IPS-20b (cell line): ENCODE measurements around the gene KRTAP12-1.

Experiments used
- H3K27ac ChIP-seq: one replicate; pipeline ENCODE4 v1.5.1; 2013; ENCODE audit warnings: low read length
- H3K27me3 ChIP-seq: 2 replicates; pipeline ENCODE4 v1.6.1; 2013; ENCODE audit warnings: mild to moderate bottlenecking, low read length, inconsistent platforms; ENCODE audit not compliant: insufficient read depth
- H3K36me3 ChIP-seq: 2 replicates; pipeline ENCODE4 v1.6.1; 2013; ENCODE audit warnings: low read depth, mild to moderate bottlenecking, inconsistent platforms, low read length, moderate library complexity; ENCODE audit not compliant: insufficient read depth
- H3K4me1 ChIP-seq: 2 replicates; pipeline ENCODE4 v1.6.1; 2013; ENCODE audit warnings: mild to moderate bottlenecking, control low read depth, inconsistent platforms, low read length, moderate library complexity; ENCODE audit not compliant: insufficient read depth
- H3K4me3 ChIP-seq: 2 replicates; pipeline ENCODE4 v1.5.1; 2013; ENCODE audit warnings: mild to moderate bottlenecking, low read length, inconsistent platforms
- H3K9ac ChIP-seq: 2 replicates; pipeline ENCODE4 v1.6.1; 2013; ENCODE audit warnings: low read depth, mild to moderate bottlenecking, inconsistent platforms, low read length, moderate library complexity
- H3K9me3 ChIP-seq: 2 replicates; pipeline ENCODE4 v1.6.1; 2013; ENCODE audit warnings: mild to moderate bottlenecking, low read depth, low read length, inconsistent platforms; ENCODE audit not compliant: insufficient read depth

Gene KRTAP12-1

DNA sequence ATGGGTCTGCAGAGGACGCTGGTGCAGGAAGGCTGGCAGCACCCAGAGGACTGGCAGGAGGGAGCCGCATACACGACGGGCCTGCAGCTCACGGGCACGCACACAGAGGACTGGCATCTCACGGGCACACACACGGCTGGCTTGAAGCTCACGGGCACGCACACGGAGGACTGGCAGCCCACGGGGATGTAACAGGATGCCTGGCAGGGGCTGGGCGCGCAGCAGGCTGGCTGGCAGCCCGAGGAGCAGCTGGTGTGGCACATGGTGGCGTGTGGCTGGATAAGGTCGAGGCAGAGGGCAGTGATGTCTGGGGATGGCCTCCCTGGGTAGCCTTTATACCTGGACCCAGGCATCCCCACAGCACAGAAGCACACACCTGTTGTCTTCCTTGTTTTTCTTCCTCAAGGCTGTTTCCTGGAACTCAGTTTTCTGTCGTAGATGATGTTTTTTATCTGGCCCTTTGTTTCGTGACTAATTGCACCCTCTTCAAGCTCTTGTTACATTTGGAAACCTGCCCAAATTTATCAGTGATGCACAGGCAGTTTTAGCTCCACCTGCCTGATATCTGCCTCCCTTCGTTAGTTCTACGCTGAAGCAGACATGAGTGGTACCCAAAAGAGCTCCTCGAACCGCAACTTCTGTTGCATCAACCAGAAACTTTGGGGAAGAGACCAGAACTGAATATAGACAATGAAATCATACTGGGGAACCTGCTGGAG lies at the start of gene KRTAP12-1:
KRTAP12-1 (minus strand) TSS at position 303 of the 719 bp plus-strand sequence; CDS start at position 263, 40 bp downstream.
- no peak within 1 kb of the TSS for H3K27ac ChIP-seq
- peaks cover 3% of the 10 kb centered on the region; the same call in 1 of the 2 replicates for H3K4me1 ChIP-seq
- H3K36me3 ChIP-seq = no peaks in the 10 kb centered on the region
- H3K27me3 ChIP-seq = no peaks in the 10 kb centered on the region
- H3K9ac ChIP-seq = no peak within 1 kb of the TSS
- H3K4me3 ChIP-seq = no peak within 1 kb of the TSS
- no peaks in the 10 kb centered on the region; the same call in 1 of the 2 replicates for H3K9me3 ChIP-seq

- no peak overlapping the region for H3K27ac ChIP-seq
- H3K9me3 ChIP-seq = no peaks in the 10 kb centered on the region
- H3K4me1 ChIP-seq = peaks cover 7% of the 10 kb centered on the region; the same call in 1 of the 2 replicates
- H3K9ac ChIP-seq = no peak overlapping the region
- H3K4me3 ChIP-seq = no peak overlapping the region
- no peaks in the 10 kb centered on the region for H3K36me3 ChIP-seq
- 0 out of 2 replicates have a peak, but pooled peaks cover 3% of the 10 kb centered on the region for H3K27me3 ChIP-seq
Observed at GRCh38 chr21:44730951-44731579, 49.1 kb upstream of the KRTAP12-1 start.

DNA sequence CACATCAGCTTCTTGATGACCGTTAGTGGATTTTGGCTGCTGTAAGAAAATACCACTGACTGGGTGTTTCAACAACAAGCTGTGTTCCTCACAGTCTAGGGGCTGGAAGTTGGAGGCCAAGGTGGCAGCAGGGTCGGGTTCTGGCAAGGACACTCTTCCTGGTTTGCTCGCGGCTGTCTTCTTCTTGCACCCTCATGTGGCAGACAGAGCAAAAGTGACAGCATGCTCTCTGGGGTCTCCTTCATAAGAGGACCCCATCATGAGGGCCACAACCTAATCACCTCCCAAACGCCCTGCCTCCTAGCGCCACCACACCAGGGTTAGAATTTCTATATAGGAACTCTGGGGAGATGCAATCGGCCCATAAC lies 48.0 kb upstream of the KRTAP12-1 start:
- Histone ChIP-seq H3K9ac (no peak overlapping the region), H3K27me3 (peaks cover 4% of the 10 kb centered on the region; the same call in 1 of the 2 replicates), H3K4me3 (no peak overlapping the region), H3K4me1 (peaks cover 7% of the 10 kb centered on the region; the same call in 1 of the 2 replicates), H3K27ac (no peak overlapping the region), H3K36me3 (no peaks in the 10 kb centered on the region), H3K9me3 (no peaks in the 10 kb centered on the region)

GRCh38 chr21:44729336-44730027 lies 47.5 kb upstream of the KRTAP12-1 start:
- Histone ChIP-seq H3K27ac (no peak overlapping the region), H3K27me3 (peaks cover 8% of the 10 kb centered on the region; the same call in 1 of the 2 replicates), H3K9me3 (no peaks in the 10 kb centered on the region), H3K36me3 (no peaks in the 10 kb centered on the region), H3K4me3 (no peak overlapping the region), H3K4me1 (peaks cover 7% of the 10 kb centered on the region; the same call in 1 of the 2 replicates), H3K9ac (no peak overlapping the region)

- Histone ChIP-seq H3K4me3 (no peak overlapping the region), H3K9me3 (no peaks in the 10 kb centered on the region), H3K36me3 (no peaks in the 10 kb centered on the region), H3K9ac (no peak overlapping the region), H3K27me3 (peaks cover 16% of the 10 kb centered on the region), H3K4me1 (peaks cover 7% of the 10 kb centered on the region; the same call in 1 of the 2 replicates), H3K27ac (no peak overlapping the region)
Observed at GRCh38 chr21:44728716-44729115, 46.8 kb upstream of the KRTAP12-1 start.

DNA sequence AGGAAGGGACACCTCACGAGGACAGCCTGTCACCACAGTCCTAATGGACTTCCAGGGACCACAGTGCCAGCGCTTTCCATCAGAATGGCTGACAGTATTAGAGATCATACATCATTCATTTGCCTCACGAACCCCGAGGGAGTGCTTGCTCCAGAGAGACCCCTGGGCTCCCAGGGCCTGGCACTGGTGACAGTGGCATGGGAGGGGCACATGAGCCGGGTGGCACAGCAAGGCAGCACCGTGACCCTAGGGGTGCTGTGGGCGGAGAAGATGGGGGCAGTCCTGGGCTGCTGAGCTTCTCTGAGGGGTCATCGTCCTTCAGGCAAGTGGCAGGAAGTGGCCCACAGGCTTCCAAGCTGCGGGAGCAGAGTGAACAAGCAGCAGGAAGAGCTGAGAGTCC lies 45.8 kb upstream of the KRTAP12-1 start:
- H3K9ac ChIP-seq = no peak overlapping the region
- peaks cover 13% of the 10 kb centered on the region; the same call in 1 of the 2 replicates for H3K4me1 ChIP-seq
- no peak overlapping the region for H3K4me3 ChIP-seq

GRCh38 chr21:44727321-44727720 lies 45.4 kb upstream of the KRTAP12-1 start:
- no peak overlapping the region for H3K9ac ChIP-seq
- peaks cover 16% of the 10 kb centered on the region; the same call in 1 of the 2 replicates for H3K4me1 ChIP-seq
- peaks cover 30% of the 10 kb centered on the region for H3K27me3 ChIP-seq
- H3K36me3 ChIP-seq = no peaks in the 10 kb centered on the region
- no peak overlapping the region for H3K27ac ChIP-seq
- H3K4me3 ChIP-seq = no peak overlapping the region
- no peaks in the 10 kb centered on the region for H3K9me3 ChIP-seq

More for the DNA sequence above, 45.8 kb upstream of the KRTAP12-1 start:
- H3K9me3 ChIP-seq = no peaks in the 10 kb centered on the region
- H3K27ac ChIP-seq = no peak overlapping the region
- no peaks in the 10 kb centered on the region for H3K36me3 ChIP-seq
- peaks cover 26% of the 10 kb centered on the region for H3K27me3 ChIP-seq

- H3K27ac ChIP-seq = no peak overlapping the region
- H3K9ac ChIP-seq = no peak overlapping the region
- H3K4me1 ChIP-seq = peaks cover 16% of the 10 kb centered on the region; the same call in 1 of the 2 replicates
- H3K27me3 ChIP-seq = peaks cover 30% of the 10 kb centered on the region
- H3K36me3 ChIP-seq = no peaks in the 10 kb centered on the region
- H3K9me3 ChIP-seq = no peaks in the 10 kb centered on the region
- no peak overlapping the region for H3K4me3 ChIP-seq
Observed at GRCh38 chr21:44726826-44727225, 44.9 kb upstream of the KRTAP12-1 start.

GRCh38 chr21:44724926-44725325 lies 43.0 kb upstream of the KRTAP12-1 start:
- H3K27ac ChIP-seq = no peak overlapping the region
- no peaks in the 10 kb centered on the region for H3K9me3 ChIP-seq
- peaks cover 27% of the 10 kb centered on the region for H3K27me3 ChIP-seq
- no peak overlapping the region for H3K9ac ChIP-seq
- no peaks in the 10 kb centered on the region for H3K36me3 ChIP-seq
- peaks cover 9% of the 10 kb centered on the region; the same call in 1 of the 2 replicates for H3K4me1 ChIP-seq
- no peak overlapping the region for H3K4me3 ChIP-seq

DNA sequence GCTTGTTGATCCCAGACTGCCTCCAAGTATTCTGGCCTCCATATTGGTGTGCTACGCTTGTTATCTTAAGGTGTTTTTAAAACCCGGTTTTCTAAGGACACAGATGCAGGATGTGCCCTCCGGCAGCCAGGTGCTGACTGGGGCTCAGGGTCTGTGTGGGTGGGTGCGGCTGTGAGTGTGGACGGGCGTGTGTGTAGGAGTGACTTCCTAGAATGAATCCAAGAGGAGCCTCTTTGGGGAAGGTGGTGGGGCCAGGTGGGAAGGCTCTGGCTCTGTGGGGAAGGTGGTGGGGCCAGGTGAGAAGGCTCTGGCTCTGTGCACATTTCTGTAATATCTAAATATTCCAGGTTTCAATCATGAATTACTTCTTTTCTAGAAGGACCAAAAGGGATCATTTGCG lies 42.2 kb upstream of the KRTAP12-1 start:
- Histone ChIP-seq H3K27ac (no peak overlapping the region), H3K4me3 (no peak overlapping the region), H3K4me1 (peaks cover 9% of the 10 kb centered on the region; the same call in 1 of the 2 replicates), H3K36me3 (no peaks in the 10 kb centered on the region), H3K9me3 (no peaks in the 10 kb centered on the region), H3K9ac (no peak overlapping the region), H3K27me3 (peaks cover 27% of the 10 kb centered on the region)
